ENCODE data around the gene EN2.

- TF ChIP-seq POLR2A (IDR thresholded peaks at IDR 0.05), result no peak
- no peak for TF ChIP-seq CTCF (IDR thresholded peaks at IDR 0.05)
Observed at GRCh38 chr7:155514296-155514695, 56.4 kb downstream of the EN2 start.
